C1 segment of cervical spinal cord (tissue), 14 donors: ENCODE data around the gene P4HA2.
A peak's percentile ranks its signal among the peaks of the same experiment; 100 is the strongest.
"Not testable (repeated sequence)": the region's sequence is repeated elsewhere in the genome, so short reads cannot be mapped to it uniquely, and the experiment has no call there.

Source experiments
- DNase-seq, 14 donors: peaks; one replicate each; lab custom pipeline; 2025; lab: John Stamatoyannopoulos, UW

The P4HA2 gene

DNA sequence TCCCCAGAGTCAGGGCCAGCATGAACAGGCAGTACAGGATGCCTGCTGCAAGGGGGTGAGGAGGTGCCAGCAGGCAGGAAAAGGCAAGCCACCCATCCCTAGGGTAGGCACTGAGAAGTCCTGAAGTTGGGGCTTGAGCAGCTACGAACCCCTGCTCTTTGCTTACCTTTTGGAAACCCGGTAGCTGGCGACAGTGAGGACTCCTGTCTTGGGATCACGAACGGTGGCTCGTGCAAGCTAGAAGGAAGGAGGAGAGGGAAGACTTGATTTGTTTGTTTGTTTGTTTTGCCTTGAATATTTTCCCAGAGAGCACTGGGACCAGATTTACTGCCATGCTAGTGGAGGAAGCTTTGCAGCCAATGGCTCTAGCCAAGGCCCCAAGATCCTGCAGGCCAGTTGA lies 23.7 kb downstream of the P4HA2 start:
- DNase-seq: no peak

DNA sequence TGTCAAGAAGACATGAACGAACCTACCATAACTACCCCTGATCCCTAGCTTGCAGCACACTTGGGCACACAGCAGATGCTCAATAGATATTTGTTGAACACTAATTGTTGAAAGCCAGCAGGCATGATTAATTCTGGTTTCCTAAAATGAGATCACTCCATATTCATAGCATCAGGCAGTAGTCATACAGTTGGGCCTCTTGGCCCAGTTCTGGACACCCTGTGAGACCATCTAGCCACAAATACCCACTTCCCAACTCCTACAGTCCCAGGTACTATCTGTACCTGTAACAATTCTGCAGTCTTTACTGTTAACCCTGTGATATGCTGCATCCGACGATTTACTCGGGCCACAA lies 24.2 kb downstream of the P4HA2 start:
- DNase-seq: no peak

DNA sequence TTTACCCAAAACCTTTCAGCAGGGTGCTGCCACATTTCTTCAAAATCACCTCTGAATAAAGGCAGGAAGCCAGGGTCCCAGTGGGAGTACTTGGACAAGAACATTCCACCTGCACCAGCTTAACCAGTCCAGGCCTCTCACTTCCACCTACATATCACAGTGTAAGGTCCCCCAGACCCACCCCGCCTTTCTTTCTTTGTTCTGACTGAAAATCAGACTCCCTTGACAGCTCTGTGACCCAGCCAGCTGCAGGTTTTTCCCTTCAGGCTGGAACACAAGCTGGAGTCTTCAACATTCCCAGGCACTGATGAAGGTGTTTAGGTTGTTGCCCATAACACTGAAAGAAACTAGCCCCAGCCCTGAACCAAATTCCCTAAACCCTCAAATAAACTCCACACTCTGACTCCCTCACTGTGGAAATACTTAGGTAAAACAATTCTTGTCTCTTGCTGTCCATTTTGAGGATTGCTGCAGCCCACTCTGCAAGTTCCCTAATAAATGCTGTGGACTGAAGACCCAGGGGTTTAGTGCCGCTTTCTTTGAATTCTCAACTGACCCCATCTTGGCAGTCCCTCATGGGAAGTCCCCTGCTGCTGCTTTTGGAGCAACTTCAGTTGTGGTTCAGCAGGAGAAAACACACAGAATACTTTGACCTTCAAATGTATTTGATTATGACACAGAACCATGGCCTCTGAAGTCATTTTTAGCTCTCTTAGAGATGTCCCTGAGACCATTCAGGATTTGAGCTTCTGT lies 24.8 kb downstream of the P4HA2 start:
- DNase-seq: no peak

DNA sequence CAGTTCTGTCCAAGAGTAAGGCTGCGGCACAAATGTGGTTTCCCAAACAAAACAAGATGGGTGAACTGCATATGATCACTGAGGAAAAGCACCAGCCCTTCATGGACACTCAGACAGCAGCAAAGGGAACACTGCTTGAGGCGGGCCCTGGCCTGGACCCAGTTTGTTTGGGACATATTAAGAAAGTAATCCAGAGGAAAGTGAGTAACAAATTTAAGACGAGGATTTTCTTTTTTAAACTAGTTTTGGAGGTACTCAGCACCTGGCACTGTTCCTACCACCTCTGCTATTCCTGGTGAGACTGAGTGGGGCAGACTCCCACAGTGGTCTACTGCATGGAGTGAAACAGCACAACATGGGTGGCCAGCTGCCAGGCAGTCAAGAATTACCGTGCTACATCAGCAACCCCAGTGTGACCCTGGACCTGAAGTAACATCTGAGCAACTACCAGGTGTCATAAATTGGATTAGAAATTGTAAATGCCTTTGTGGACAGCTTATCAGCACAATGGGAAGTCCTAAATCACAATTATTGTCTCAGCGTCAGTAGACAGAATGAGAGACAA lies 28.5 kb downstream of the P4HA2 start:
- no peak for DNase-seq

GRCh38 chr5:132198571-132198970 lies 29.1 kb downstream of the P4HA2 start:
- DNase-seq: no peak

DNA sequence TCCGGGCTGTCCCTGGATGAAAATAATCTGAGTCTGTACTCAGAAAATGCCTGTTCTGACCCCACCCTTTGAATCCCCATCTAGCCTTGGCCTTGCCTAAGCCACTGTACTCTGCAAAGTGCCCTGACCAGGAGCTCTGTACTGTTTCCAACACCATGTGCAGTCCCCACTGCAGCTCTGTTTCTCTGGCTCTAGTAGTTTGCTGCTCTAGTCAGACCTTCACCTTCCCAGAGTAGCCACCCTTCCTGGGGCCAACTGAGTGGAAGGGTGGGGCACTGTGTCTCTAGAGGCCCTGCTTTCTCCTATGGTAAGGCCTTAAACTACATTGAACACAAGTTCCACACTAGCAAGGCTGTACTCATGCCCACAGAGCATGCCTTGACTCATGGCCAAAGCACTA lies 31.9 kb downstream of the P4HA2 start:
- DNase-seq: no peak

DNA sequence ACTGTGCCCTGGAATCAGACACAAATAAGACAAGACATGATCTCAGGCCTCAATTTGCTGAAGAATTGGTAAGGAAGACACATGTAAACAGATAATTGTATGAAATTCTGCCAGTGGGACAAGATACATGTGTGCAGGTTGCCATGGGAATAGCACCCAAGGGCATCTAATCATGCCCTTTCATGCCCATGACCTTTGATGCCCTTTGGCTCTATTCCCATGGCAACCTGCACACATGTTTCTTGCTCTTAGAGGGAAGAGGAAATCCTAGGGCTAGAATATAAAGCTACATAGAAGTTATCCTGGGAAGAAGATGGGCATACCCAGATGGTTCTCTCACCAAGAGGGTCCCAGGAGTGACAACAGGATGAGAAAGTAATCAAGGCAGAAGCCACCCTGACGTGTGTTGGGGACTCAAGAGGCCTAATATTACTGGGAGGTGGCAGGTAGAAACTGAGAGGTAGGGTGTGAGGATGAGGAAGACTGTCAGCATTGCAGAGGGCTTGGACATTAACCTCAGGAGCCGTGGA lies 34.4 kb downstream of the P4HA2 start:
- DNase-seq: no peak

DNA sequence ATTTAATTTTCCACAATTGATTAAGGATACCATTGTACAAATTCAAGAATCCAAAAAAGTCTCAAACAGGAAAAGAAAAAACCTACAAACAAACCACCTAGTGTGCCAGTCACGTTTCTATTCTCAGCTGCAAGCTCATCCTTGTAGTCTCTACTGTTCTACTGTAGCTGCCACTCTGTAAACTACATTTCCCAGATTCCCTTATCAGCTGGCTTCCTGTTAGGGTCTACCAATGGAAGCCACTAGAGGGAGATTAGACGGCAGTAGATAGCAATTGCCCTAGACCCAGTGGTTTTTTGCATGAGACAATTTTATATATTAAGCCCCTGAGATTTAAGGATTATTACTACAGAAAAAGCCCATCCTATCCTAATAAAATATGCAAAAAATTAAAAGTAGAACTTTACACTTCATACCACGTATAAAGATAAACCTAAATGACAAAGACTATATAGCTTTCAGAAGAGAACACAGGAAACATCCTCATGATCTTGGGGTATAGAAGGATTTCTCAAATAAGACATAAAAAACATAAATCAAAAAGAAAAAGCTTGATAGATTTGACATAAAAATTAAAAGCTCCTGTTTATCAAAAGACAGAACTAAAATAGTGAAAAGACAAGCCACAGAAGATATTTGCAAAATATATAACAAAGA lies 37.4 kb downstream of the P4HA2 start:
- peak in 1 of 14 donors; percentile 60 for DNase-seq

DNA sequence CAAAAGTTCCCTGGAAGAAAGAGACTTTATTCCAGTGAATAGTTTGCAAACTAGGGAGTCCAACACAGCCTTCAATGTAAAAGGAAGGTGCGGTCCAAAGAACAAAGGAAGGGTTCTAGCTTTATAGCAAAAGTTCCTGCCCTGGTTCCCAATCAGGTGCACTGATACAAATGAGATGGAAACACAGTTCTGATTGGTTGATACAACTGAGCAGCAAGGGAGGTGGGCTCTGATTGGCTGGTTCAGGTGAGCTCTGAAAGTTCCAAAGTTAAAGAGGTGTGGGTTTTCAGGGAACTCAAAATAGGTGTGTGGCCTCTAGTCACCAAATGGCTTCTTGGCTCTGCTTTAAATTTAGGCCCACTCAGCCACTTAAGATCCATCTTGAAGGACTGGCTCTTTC lies 43.1 kb downstream of the P4HA2 start:
- no peak for DNase-seq

DNA sequence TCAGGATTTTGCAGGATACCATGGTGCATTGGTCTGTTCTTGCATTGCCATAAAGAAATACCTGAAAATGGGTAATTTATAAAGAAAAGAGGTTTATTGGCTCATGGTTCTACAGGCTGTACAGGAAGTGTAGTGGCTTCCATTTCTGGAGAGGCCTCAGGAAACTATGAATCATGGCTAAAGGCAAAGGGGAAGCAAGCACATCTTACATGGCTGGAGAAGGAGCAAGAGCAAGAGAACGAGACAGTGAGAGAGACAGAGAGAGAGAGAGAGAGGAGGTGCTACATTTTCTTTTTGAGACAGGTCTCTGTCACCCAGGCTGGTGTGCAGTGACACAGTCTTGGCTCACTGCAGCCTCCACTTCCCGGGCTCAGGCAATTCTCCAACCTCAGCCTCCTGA lies 43.9 kb downstream of the P4HA2 start:
- DNase-seq: no peak

- no peak for DNase-seq
Observed at GRCh38 chr5:132182359-132183040, 45.2 kb downstream of the P4HA2 start.

DNA sequence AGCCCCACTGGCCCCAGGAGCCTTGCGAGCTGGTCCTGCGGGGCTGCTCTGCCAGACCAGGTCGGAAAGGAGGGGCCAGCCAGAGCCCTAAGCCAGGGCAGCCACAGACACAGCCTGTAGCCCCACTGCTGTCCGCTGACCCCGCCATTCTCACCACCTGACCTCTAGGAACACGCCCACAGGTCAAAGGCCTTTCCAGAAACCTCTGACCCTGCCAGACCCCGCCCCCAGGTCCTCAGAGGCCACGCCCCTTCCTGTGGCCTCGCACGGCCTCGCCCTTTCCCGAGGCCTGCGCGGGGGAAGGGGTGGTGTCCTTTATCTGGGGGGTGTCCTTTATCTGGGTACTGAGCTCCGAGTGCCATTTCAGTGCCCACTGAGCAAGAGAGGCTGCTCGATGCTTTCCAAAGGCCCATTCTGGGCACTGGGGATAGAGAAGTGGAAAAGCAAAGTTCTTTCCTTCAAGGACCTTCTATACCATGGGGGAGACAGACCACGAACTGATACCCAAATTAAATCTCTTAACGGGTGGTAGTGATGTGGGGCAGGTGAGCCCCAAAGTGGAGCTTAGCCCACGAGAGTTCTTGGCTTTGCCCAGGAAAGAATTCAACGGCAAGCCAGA lies 46.5 kb downstream of the P4HA2 start:
- no peak for DNase-seq

- DNase-seq: peak in 1 of 14 donors; percentile 9
Observed at GRCh38 chr5:132180134-132180745, 47.4 kb downstream of the P4HA2 start.

DNA sequence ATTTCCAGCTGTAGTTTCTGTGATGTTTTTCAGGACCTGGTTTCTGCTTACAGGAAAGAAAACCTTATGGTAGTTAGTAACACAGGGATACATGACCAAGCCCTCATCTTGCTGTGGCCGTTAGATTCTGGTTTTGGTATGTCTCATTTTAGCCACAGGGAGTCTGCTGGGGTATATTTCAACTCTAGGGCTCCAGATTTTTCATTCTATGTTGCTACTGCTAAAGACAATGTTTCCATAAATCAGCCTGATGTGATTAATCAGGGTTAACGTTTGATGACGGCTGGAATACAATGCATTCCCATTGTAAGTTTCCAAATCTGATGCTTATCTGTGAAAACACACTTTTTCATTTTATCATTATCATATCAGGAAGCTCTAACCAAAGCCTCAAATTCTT lies 48.2 kb downstream of the P4HA2 start:
- DNase-seq: no peak

- no peak for DNase-seq
Observed at GRCh38 chr5:132177691-132178149, 49.9 kb downstream of the P4HA2 start.

- DNase-seq: no peak
Observed at GRCh38 chr5:132176987-132177386, 50.7 kb downstream of the P4HA2 start.

DNA sequence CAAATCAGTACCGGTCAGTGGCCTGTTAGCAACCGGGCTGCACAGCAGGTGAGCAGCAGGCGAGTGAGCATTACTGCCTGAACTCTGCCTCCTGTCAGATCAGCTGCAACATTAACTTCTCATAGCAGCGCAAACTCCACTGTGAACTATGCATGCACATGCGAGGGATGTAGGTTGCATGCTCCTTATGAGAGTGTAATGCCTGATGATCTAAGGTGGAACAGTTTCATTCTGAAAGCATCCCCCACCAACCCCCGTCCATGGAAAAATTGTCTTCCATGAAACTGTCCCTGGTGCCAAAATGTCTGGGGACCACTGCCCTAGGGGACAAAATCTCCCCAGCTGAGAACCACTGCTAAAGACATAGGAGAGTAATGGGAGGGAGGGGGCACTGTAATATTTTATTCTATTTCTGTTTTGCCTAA lies 51.1 kb downstream of the P4HA2 start:
- no peak for DNase-seq

DNA sequence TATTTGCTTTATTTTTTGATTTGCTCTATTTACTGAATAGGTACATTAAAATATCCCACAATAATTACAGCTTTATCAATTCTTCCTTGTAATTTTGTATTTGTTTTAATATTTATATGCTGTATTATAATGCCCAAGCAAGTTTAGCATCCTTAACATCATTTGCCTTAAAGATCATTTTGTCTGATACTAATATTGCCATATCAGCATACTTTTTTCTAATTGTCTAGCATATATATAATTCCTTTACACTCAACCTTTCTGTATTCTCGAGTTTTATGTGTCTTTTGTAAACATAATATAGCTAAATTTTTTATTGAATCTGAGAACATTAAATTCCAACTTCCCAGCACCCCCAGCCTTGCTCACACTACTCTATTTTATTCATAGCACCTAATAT lies 64.7 kb downstream of the P4HA2 start:
- no peak for DNase-seq

GRCh38 chr5:132161574-132162326 lies 65.9 kb downstream of the P4HA2 start:
- DNase-seq: not testable (repeated sequence)

- no peak for DNase-seq
Observed at GRCh38 chr5:132156413-132156812, 71.2 kb downstream of the P4HA2 start.

- DNase-seq: no peak
Observed at GRCh38 chr5:132150565-132150964, 77.1 kb downstream of the P4HA2 start.
